HepG2 (cell line): ENCODE data around the gene TMEM237. TPM values are rescaled to one million over a fixed set of nuclear protein-coding genes. Genes with fewer than 3 reads are reported as not detected.

Experiments used
- ATAC-seq: fragments of 200-7000 bp; cut with Tn5 transposase; 3 replicates; pipeline ENCODE4 v1.9.1; 2020; ENCODE audit warnings: mild to moderate bottlenecking, moderate library complexity
- BruUV-seq: library from RNA; stranded (reverse); fragments of 400-500 nt; replicated peaks from 2 replicates; lab custom pipeline; 2021; lab: Mats Ljungman, UMichigan
- CTCF ChIA-PET: fragments of 300-600 bp; formaldehyde crosslinking; extraction: SDS; loops from one replicate; lab custom pipeline; 2021; ENCODE audit warnings: low total read pairs, inconsistent platforms, low intra/inter-chr PET ratio; lab: Yijun Ruan, JAX
- POLR2A ChIA-PET: fragments of 350-600 bp; sonication (Branson Sonifier 250); formaldehyde crosslinking; loops from one replicate; lab custom pipeline; 2020; ENCODE audit warnings: antibody characterized with exemption, inconsistent platforms; lab: Yijun Ruan, JAX
- DNase-seq: peaks from one replicate; pipeline ENCODE4 v3.0.0-alpha.2; 2015; ENCODE audit warnings: low spot score
- FAIRE-seq: peaks from 3 replicates; lab custom pipeline; 2011; peaks lifted over from hg19 to GRCh38; lab: Jason Lieb, UNC
- H2AFZ ChIP-seq: one replicate; pipeline ENCODE4 v1.6.1; 2011; ENCODE audit warnings: low read length, inconsistent platforms
- H3K27ac ChIP-seq: fragments of 300-600 bp; 3 replicates; pipeline ENCODE4 v1.8.0; 2011; ENCODE audit warnings: mixed run types, mild to moderate bottlenecking, mixed read lengths, low read length, inconsistent platforms; ENCODE audit not compliant: insufficient read depth; ENCODE audit errors: extremely low read length
- H3K27me3 ChIP-seq, 2 experiments: fragments of 200-600 bp in 1 of 2; 2 replicates in 1 of 2; 3 replicates in 1 of 2; pipeline versions ENCODE4 v1.6.0 to v1.8.0; 2011; ENCODE audit warnings: low read length in 2 of 2, mild to moderate bottlenecking in 2 of 2, moderate library complexity in 2 of 2, inconsistent platforms in 1 of 2; ENCODE audit not compliant: insufficient read depth in 2 of 2, control insufficient read depth in 1 of 2
- H3K36me3 ChIP-seq, 2 experiments: fragments of 200-600 bp in 1 of 2; replicated peaks in 1 of 2; 2 replicates in 1 of 2; 3 replicates in 1 of 2; pipeline versions ENCODE4 v1.5.1 to v1.8.0; 2011; ENCODE audit warnings: low read length in 2 of 2, inconsistent platforms in 1 of 2; ENCODE audit not compliant: insufficient read depth in 2 of 2, control insufficient read depth in 1 of 2
- H3K4me1 ChIP-seq: 2 replicates; pipeline ENCODE4 v1.5.1; 2012; ENCODE audit warnings: low read length, inconsistent platforms; ENCODE audit not compliant: insufficient read depth
- H3K4me2 ChIP-seq: 2 replicates; pipeline ENCODE4 v1.6.0; 2011; ENCODE audit warnings: low read depth, low read length, inconsistent platforms
- H3K4me3 ChIP-seq, 3 experiments: fragments of 200-600 bp in 1 of 3; sonication (generic), shearing (Covaris generic) in 1 of 3; replicated peaks in 1 of 3; 2 replicates each; pipeline ENCODE4 v1.5.1; 2011 to 2016; ENCODE audit warnings: low read length in 3 of 3, inconsistent platforms in 2 of 3, low read depth in 2 of 3, mild to moderate bottlenecking in 2 of 3, control low read depth in 1 of 3, mixed read lengths in 1 of 3; ENCODE audit not compliant: insufficient read depth in 1 of 3
- H3K79me2 ChIP-seq: one replicate; pipeline ENCODE4 v1.6.1; 2011; ENCODE audit warnings: low read length, inconsistent platforms; ENCODE audit not compliant: insufficient read depth
- H3K9ac ChIP-seq: 2 replicates; pipeline ENCODE4 v1.6.0; 2011; ENCODE audit warnings: mild to moderate bottlenecking, low read depth, low read length, inconsistent platforms; ENCODE audit not compliant: insufficient read depth
- H3K9me3 ChIP-seq: 2 replicates; pipeline ENCODE4 v1.5.1; 2012; ENCODE audit warnings: mild to moderate bottlenecking, low read length
- H4K20me1 ChIP-seq: 2 replicates; pipeline ENCODE4 v1.6.0; 2011; ENCODE audit warnings: inconsistent platforms, mild to moderate bottlenecking, low read length, moderate library complexity; ENCODE audit not compliant: insufficient read depth
- BCL6 ChIP-seq: IDR thresholded peaks from 2 replicates; pipeline ENCODE4 v1.6.1; 2016; ENCODE audit warnings: missing genetic modification reagents, missing compliant biosample characterization
- BHLHE40 ChIP-seq: IDR thresholded peaks from 2 replicates; pipeline ENCODE4 v1.6.1; 2011; ENCODE audit warnings: low read length, improper control_type of control experiment
- CEBPB ChIP-seq: IDR thresholded peaks from 2 replicates; pipeline ENCODE4 v1.6.1; 2011; ENCODE audit warnings: low read depth, low read length, improper control_type of control experiment, borderline replicate concordance
- FOXA1 ChIP-seq, 2 experiments: fragments of 450-650 bp in 1 of 2; sonication (generic) in 1 of 2; formaldehyde crosslinking in 1 of 2; IDR thresholded peaks; 2 replicates each; pipeline versions ENCODE4 v1.4.0 to v1.6.1; 2016 to 2020; ENCODE audit warnings: missing genetic modification reagents in 1 of 2
- FOXA3 ChIP-seq: IDR thresholded peaks from 2 replicates; pipeline ENCODE4 v1.6.1; 2016; ENCODE audit warnings: missing genetic modification reagents, missing compliant biosample characterization
- MTA3 ChIP-seq: sonication (generic); formaldehyde crosslinking; IDR thresholded peaks from 2 replicates; pipeline ENCODE4 v1.4.0; 2020; ENCODE audit warnings: missing genetic modification reagents
- MTF1 ChIP-seq: sonication (generic); formaldehyde crosslinking; IDR thresholded peaks from 2 replicates; pipeline ENCODE4 v1.5.0; 2020; ENCODE audit warnings: missing genetic modification reagents
- MZF1 ChIP-seq: sonication (generic); formaldehyde crosslinking; IDR thresholded peaks from 2 replicates; pipeline ENCODE4 v1.8.1; 2023; ENCODE audit warnings: mild to moderate bottlenecking, missing genetic modification reagents, borderline replicate concordance
- NPAS2 ChIP-seq: sonication (generic); formaldehyde crosslinking; IDR thresholded peaks from 2 replicates; pipeline ENCODE4 v1.8.0; 2022; ENCODE audit warnings: mild to moderate bottlenecking, missing genetic modification reagents, borderline replicate concordance
- NR2F1 ChIP-seq, 2 experiments: fragments of 450-650 bp in 1 of 2; formaldehyde crosslinking in 1 of 2; IDR thresholded peaks; 2 replicates each; pipeline versions ENCODE4 v1.5.0 to v1.6.1; 2016 to 2020; ENCODE audit warnings: mild to moderate bottlenecking in 1 of 2, missing compliant biosample characterization in 1 of 2, missing genetic modification reagents in 1 of 2, moderate library complexity in 1 of 2
- RFXANK ChIP-seq: IDR thresholded peaks from 2 replicates; pipeline ENCODE4 v1.6.1; 2016
- SMYD3 ChIP-seq: sonication (generic); formaldehyde crosslinking; IDR thresholded peaks from 2 replicates; pipeline ENCODE4 v1.8.1; 2023; ENCODE audit warnings: mild to moderate bottlenecking, missing genetic modification reagents
- SOX13 ChIP-seq, 3 experiments: fragments of 450-650 bp in 1 of 3; sonication (generic) in 1 of 3; formaldehyde crosslinking in 1 of 3; IDR thresholded peaks in 2 of 3; conservative IDR thresholded peaks in 1 of 3; 2 replicates each; pipeline versions ENCODE4 v1.5.0 to v1.6.1; 2016 to 2020; ENCODE audit warnings: antibody characterized with exemption in 1 of 3, mild to moderate bottlenecking in 1 of 3, missing compliant biosample characterization in 1 of 3, missing genetic modification reagents in 1 of 3, moderate library complexity in 1 of 3
- SOX5 ChIP-seq: IDR thresholded peaks from 2 replicates; pipeline ENCODE4 v1.6.1; 2016; ENCODE audit warnings: borderline replicate concordance
- SOX6 ChIP-seq, 2 experiments: fragments of 450-650 bp in 1 of 2; sonication (generic) in 1 of 2; formaldehyde crosslinking in 1 of 2; IDR thresholded peaks; 2 replicates each; pipeline versions ENCODE4 v1.4.0 to v1.6.1; 2017 to 2020; ENCODE audit warnings: antibody characterized with exemption in 1 of 2, mild to moderate bottlenecking in 1 of 2, missing genetic modification reagents in 1 of 2
- ZKSCAN5 ChIP-seq: sonication (generic); formaldehyde crosslinking; IDR thresholded peaks from 2 replicates; pipeline ENCODE4 v1.5.1; 2020; ENCODE audit warnings: mild to moderate bottlenecking, missing genetic modification reagents
- ZNF18 ChIP-seq: sonication (generic); formaldehyde crosslinking; IDR thresholded peaks from 2 replicates; pipeline ENCODE4 v1.8.0; 2022; ENCODE audit warnings: mild to moderate bottlenecking, missing genetic modification reagents; ENCODE audit not compliant: insufficient replicate concordance
- ZNF317 ChIP-seq: sonication (generic); formaldehyde crosslinking; IDR thresholded peaks from 2 replicates; pipeline ENCODE4 v1.5.0; 2020; ENCODE audit warnings: mild to moderate bottlenecking, missing genetic modification reagents
- ZNF7 ChIP-seq: IDR thresholded peaks from 2 replicates; pipeline ENCODE4 v1.6.1; 2016; ENCODE audit warnings: missing biosample characterization, missing genetic modification reagents
- ZNF788 ChIP-seq: sonication (generic); formaldehyde crosslinking; IDR thresholded peaks from 2 replicates; pipeline ENCODE4 v1.5.0; 2020; ENCODE audit warnings: mild to moderate bottlenecking, missing genetic modification reagents, borderline replicate concordance
- WGBS: methylation state at CpG from one replicate; pipeline ENCODE4 v1.1.6; 2017; ENCODE audit warnings: low lambda C conversion rate; 5-methylcytosine and 5-hydroxymethylcytosine counted together
- in situ Hi-C: cut with HindIII; loops from 2 replicates; pipeline ENCODE4 v1.10.0; 2017; ENCODE audit warnings: low pct_unique_long_range_greater_than_20kb; ENCODE audit not compliant: extremely low pct_ligation_motif_present
- intact Hi-C: fragments of 100-400 bp; cut with micrococcal nuclease; formaldehyde crosslinking; loops from one replicate; pipeline ENCODE4 v1.10.0; 2022; ENCODE audit not compliant: unreplicated experiment
- polyA plus RNA-seq, 8 experiments: library from polyadenylated mRNA; depleted of rRNA in 3 of 8; stranded (reverse) in 7 of 8; unstranded in 1 of 8; fragments of >200 nt; fragmentation: Illumina TruSeq in 4 of 8; extraction: Trizol in 4 of 8; gene quantifications; 2 replicates each; pipeline versions ENCODE4 v1.2.1 to v1.2.3, GENCODE V29; 2011 to 2016; ENCODE audit warnings: low read depth in 4 of 8, missing spikeins in 1 of 8, mixed read lengths in 1 of 8; ENCODE audit not compliant: insufficient read depth in 1 of 8
- total RNA-seq, 5 experiments: library from RNA; depleted of rRNA; stranded (reverse); fragments of >200 nt; fragmentation: Illumina TruSeq; extraction: Trizol; gene quantifications; 2 replicates each; pipeline ENCODE4 v1.2.3, GENCODE V29; 2016; ENCODE audit warnings: low read depth in 1 of 5

Gene TMEM237
- total and polyA plus RNA-seq, 2 of the 13 experiments (the other 11 are each of a cell fraction or from before 2014, with no cell fraction given) = 21.8 to 36.1 TPM

GRCh38 chr2:201597397-201597796, 45.9 kb downstream of the TMEM237 start:
- 10% methylated on average over 8 of the region's 8 CpGs for WGBS

GRCh38 chr2:201580486-201580885, 62.8 kb downstream of the TMEM237 start:
- Histone ChIP-seq H3K36me3 (no peaks in the 10 kb centered on the region), H3K4me1 (peaks cover 15% of the 10 kb centered on the region), H2AFZ (no peak overlapping the region), H4K20me1 (no peaks in the 10 kb centered on the region), H3K79me2 (no peaks in the 10 kb centered on the region), H3K27me3 (no peaks in the 10 kb centered on the region), H3K9ac (no peak overlapping the region), H3K4me2 (no peak overlapping the region), H3K27ac (no peak overlapping the region), H3K4me3 (no peak overlapping the region), H3K9me3 (no peaks in the 10 kb centered on the region)
- POLR2A ChIA-PET = no interaction called here
- in situ Hi-C loops (no loop called here), intact Hi-C loops (no loop called here)
- CTCF ChIA-PET = no interaction called here
- DNase-seq (peak; percentile 44), ATAC-seq (peak; percentile 50; the same call in 2 of the 3 replicates), FAIRE-seq (no peak)
- BruUV-seq = no TSS peak
- WGBS = 4% methylated on average over 2 of the region's 2 CpGs
- TF ChIP-seq BCL6 = peak; percentile 89
- no peak for TF ChIP-seq SOX13 (IDR thresholded peaks at IDR 0.05)
- peak in 1 of 2 experiments; percentile 50; a peak in 1 of 4 replicates for TF ChIP-seq SOX13 (CRISPR knock-in tag; conservative IDR thresholded peaks at IDR 0.05 in 1 of 2, IDR thresholded peaks at IDR 0.05 in 1 of 2)
- TF ChIP-seq NPAS2 (CRISPR knock-in tag) = no peak
- TF ChIP-seq SMYD3 (CRISPR knock-in tag) = 0 out of 2 replicates have a peak, but pooled peaks have one; percentile 4
- no peak for TF ChIP-seq ZNF18 (CRISPR knock-in tag)
- peak; percentile 88 for TF ChIP-seq FOXA3
- peak; percentile 96 for TF ChIP-seq CEBPB
- TF ChIP-seq SOX5 = 0 out of 2 replicates have a peak, but pooled peaks have one; percentile 15
- TF ChIP-seq NR2F1 (CRISPR knock-in tag; IDR thresholded peaks at IDR 0.05) = peak in 1 of 2 experiments; percentile 83; a peak in 2 of 4 replicates
- no peak for TF ChIP-seq SOX6 (IDR thresholded peaks at IDR 0.05)
- peak; percentile 51; the same call in 1 of the 2 replicates for TF ChIP-seq SOX6 (CRISPR knock-in tag; IDR thresholded peaks at IDR 0.05)
- TF ChIP-seq FOXA1 (IDR thresholded peaks at IDR 0.05) = no peak
- TF ChIP-seq FOXA1 (CRISPR knock-in tag; IDR thresholded peaks at IDR 0.05) = peak; percentile 56; the same call in 1 of the 2 replicates

More at GRCh38 chr2:201597397-201597796, 45.9 kb downstream of the TMEM237 start:
- Histone ChIP-seq H3K27ac (no peak overlapping the region), H3K9me3 (no peaks in the 10 kb centered on the region), H3K4me3 (no peak overlapping the region), H3K4me2 (peak overlapping the region; percentile 22; the same call in 1 of the 2 replicates), H3K79me2 (no peaks in the 10 kb centered on the region), H4K20me1 (no peaks in the 10 kb centered on the region), H3K9ac (no peak overlapping the region), H3K4me1 (no peaks in the 10 kb centered on the region), H3K27me3 (peaks cover 0 to 3% of the 10 kb centered on the region in 2 experiments; a peak in 2 of 5 replicates), H3K36me3 (no peaks in the 10 kb centered on the region), H2AFZ (peak overlapping the region; percentile 67)
- intact Hi-C loops (no loop called here), in situ Hi-C loops (no loop called here)
- ChIA-PET CTCF (no interaction called here), POLR2A (no interaction called here)
- DNase-seq = no peak
- FAIRE-seq = no peak
- peak; percentile 75 for ATAC-seq
- TF ChIP-seq RFXANK (CRISPR knock-in tag) (no peak), ZKSCAN5 (CRISPR knock-in tag) (no peak), ZNF788 (no peak), MTA3 (CRISPR knock-in tag) (no peak), MTF1 (CRISPR knock-in tag) (no peak), MZF1 (CRISPR knock-in tag) (no peak), BHLHE40 (no peak), ZNF317 (CRISPR knock-in tag) (no peak), ZNF7 (CRISPR knock-in tag) (no peak)
- no TSS peak for BruUV-seq
